NK-92 (cell line): ENCODE results near the gene RNFT2.

ENCODE experiments used
- DNase-seq: peaks from one replicate; lab custom pipeline; 2025; ENCODE audit not compliant: unreplicated experiment; lab: John Stamatoyannopoulos, UW

The RNFT2 gene

DNA sequence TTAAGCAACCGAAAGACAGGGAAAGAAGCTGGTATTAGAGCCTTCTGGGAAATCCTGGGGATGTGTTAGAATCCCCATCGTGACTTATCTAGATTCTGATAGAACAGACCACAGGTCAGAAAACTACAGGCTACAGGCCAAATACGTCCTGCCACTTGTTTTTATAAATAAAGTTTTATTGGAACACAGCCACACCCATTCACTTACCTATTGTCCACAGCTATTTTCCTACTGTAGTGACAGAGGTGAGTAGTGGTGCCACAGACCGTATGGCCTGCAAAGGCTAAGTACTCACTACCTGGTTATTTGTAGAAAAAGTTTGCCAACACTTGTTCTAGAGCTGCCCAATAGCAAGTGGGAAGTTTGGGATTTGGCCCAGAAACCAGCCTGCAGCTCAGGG is 89.3 kb downstream of the RNFT2 start:
- DNase-seq: no peak

DNA sequence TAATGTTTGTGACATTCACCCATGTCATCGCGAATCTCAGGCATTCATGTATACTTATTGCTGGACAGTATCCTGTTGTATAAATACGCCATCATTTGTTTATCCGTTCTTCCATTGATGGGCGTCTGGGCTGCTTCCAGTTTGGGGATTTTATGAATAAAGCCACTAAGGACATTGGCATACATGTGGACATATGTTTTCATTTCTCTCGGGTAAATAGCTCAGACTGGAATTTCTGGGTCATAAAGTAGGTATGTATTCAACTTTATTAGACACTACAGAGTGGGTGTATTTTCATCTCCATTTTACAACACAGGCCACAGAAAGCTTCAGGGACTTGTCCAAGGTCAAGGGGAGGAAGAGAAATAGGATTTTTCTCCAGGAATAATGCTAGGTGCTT is 94.2 kb downstream of the RNFT2 start:
- no peak for DNase-seq

DNA sequence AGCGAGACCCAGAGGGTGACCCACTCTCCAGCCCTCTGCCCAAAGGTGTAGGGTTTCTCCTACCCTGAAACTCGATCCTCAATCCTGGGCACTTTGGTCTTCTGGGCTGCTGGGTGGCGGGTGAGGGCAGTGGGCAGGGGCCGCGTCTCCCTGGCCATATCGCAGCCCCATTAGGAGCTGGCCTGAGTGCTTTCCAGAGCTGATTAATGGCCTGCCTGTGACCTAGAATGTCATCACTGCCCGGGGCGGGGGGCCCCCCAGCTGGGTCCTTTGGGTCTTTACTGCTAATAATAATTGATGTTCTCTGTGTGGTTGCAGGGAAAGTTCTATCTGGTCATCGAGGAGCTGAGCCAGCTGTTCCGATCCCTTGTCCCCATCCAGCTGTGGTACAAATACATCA is 95.4 kb downstream of the RNFT2 start:
- no peak for DNase-seq

DNA sequence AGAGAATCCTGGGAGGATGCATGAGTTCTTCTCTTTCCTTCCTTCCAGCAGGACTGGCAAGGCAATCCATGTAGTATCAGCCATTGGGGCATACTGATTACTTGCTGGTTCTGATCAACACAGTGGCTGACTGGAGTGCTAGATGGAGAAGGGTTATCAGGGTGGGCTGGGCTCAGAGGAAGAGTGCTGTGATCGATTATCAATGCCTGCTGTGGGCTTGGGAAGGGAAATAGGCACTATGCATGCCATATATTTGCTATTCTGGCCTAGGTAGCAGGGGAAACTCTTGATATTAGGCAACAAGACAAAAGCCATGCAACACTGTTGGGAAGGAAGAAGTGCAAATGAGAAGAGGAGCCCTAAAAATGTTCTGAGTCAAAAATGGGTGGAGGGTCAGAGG is 97.4 kb downstream of the RNFT2 start:
- DNase-seq: no peak

DNA sequence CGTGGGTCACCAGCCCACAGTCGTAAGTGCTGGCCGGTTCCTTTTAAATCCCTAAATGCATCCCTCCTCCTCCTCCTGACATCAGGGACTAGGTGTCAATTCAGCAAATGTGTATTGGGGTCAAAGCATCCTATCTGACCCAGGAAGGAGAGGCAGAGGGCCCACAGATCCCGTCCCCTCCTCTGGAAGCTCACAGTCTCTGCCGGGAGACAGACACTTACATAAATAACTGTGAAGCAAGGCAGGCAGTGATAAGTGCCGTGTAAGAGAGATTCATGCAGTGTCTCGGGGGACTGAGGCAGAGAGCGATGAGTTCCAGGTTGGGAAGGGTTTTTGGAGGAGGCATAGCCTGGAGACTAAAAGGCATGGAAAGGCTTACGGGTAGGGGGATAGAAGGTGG is 99.0 kb downstream of the RNFT2 start:
- DNase-seq: no peak

DNA sequence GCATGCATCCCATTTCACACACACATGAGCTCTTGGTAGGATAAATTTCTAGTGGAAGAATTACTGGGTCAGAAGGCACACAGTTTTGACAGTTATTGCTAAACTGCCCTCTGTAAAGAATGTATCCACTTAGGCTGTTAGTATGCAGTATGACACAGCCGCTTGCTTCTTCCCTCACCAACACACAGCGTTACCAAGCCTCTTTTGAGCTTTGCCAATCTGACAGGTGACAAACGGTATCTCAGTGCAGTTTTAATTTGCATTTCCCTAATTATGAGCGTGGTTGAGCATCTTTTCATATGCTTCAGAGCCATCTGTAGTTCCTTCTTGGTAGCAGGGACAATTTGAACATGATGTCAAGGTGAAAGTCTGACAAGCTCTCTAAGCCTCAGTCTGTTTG is 100.2 kb downstream of the RNFT2 start:
- DNase-seq: no peak

DNA sequence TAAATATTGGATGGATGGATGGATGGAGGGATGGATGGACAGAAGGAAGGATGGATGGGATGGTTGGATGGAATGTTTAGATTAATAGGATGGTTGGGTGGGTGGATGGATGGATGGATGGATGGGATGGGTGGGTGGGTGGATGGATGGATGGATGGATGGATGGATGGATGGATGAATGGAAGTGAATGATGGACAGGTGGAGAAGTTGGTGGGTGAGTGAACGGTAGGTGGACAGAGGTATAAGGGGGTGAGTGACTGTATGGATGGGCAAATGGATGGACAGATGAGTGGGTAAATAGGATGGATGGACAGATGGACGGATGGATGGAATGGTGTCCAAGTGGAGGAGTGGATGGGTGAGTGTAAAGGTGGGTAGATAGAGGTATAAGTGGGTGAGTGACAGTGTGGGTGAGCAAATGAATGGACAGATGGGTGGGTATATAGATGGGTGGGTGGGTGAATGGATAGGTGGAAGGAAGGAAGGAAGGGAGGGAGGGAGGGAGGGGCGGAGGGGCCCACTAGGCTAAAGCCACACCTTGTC is 101.2 kb downstream of the RNFT2 start:
- no peak for DNase-seq

DNA sequence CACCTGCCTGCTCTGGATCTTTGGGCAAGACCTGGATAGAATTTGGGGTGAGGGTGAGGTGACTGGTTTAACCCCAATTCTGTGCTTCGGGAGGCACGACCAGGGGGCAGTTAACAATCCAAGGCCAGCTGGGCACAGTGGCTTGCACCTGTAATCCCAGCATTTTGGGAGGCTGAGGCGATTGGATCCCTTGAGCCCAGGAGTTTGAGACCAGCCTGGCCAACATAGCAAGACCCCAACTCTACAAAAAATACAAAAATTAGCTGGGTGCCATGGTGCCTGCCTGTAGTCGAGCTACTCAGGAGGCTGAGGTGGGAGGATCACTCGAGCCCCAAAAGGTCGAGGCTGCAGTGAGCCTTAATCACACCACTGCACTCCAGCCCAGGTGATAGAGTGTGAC is 105.0 kb downstream of the RNFT2 start:
- no peak for DNase-seq

DNA sequence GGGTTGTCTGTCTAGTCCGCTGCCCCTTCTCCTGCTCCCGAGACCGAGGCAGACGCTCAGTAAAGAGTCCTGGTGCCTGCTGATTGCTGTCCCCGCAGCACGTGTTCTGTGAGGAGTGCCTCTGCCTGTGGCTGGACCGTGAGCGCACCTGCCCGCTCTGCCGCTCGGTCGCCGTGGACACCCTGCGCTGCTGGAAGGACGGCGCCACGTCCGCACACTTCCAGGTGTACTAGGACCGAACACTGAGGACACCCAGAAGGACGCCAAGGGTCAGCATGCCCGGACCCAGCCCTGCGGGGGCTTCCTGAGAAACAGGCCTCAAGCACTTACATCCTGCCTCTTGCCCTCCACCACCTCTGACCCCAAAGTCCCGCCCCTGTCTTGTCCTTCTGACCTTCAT is 111.1 kb downstream of the RNFT2 start:
- DNase-seq: no peak

DNA sequence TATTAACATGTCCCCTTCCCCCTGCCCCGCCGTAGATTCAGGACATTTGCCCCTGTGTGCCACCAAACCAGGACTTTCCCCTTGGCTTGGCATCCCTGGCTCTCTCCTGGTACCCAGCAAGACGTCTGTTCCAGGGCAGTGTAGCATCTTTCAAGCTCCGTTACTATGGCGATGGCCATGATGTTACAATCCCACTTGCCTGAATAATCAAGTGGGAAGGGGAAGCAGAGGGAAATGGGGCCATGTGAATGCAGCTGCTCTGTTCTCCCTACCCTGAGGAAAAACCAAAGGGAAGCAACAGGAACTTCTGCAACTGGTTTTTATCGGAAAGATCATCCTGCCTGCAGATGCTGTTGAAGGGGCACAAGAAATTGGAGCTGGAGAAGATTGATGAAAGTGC is 114.2 kb downstream of the RNFT2 start:
- DNase-seq: no peak

DNA sequence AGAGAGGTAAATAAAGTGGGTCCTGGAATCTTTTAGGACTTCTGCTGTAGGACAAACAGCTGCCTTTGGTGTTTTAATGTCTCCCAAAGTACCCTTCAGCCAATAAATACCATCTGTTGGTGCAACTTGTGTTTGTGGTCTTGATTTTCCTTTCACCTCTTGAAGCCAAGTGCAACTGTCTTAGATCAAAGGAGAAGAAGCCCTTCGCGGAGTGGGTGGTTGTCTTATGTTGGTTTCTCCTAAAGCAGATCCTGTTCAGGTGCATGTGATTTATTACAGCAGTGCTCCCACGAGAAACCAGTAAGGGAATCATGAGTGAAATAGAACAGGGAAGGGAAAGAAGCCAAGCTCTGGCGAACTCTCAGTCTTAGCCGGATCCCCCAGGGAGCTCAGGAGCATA is 115.4 kb downstream of the RNFT2 start:
- no peak for DNase-seq

DNA sequence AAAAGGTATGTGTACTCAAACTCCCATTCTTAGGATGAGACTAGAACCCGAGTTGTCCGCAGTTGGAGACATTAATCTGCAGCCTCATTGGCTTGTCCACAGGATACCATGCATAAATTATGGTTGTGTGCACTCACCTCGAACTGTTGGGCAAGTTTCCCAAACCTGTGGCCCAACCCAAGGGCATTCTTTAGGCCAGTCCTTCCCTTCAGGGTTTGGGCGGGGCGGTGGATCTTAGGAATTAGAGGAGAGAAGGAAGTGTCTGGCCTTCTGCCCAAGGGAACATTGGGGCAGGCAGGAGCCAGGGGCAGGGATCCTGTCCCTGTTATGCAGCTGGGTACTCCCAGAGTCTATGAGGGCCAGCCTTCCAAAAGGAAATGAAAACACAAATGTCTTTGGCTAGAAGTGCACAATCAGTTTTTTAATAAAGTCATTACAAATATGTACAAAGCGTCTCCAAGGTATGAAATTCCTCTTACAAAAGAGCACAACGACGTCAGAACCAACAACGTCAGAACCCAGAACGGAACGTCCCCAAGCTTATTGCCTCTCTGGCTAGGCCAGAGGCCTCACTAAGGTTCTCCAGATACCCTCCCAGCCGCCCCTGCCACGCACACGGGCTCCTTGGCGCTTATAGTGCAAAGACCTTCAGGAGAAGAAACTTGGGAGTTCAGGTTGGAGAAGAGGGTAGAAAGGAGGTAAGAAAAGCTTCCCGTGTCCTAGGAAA is 117.8 kb downstream of the RNFT2 start:
- no peak for DNase-seq

DNA sequence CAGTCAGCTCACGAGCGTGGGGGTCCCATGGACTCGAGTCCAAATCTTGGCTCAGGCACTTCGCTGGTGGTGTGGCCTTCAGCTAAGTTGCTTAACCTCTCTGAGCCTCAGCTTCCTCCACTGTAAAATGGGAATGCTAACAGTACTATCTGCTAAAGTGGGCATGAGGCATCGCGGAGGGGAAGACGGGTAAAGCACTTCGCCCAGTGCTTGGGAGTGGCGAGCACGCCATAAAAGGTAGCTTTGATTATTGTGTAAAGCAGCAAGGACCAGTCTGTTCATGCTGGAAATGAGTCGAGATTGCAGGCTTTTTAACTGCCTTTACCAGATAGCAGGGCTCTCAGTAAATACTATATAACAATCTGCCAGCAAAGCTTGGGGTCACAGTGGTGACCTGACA is 118.6 kb downstream of the RNFT2 start:
- no peak for DNase-seq

DNA sequence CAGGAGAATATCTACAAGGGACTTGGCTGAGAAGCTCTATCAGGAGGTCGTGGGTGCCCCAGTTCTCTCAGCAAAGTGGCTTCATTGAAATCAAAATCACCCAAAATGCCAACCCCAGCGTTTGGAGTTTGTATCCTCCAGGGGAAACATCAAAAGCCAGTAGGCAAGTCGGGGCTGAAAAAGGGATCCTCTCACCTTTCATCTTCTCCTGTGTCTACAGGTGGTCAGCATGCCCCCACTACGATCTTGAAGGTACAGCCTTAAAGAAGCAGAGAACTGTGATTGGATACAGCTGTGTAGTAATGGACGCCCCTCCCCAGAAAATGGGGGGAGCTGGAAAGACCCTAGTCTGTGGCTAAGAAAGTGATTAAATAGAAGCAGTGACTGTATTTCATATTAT is 121.0 kb downstream of the RNFT2 start:
- DNase-seq: no peak

DNA sequence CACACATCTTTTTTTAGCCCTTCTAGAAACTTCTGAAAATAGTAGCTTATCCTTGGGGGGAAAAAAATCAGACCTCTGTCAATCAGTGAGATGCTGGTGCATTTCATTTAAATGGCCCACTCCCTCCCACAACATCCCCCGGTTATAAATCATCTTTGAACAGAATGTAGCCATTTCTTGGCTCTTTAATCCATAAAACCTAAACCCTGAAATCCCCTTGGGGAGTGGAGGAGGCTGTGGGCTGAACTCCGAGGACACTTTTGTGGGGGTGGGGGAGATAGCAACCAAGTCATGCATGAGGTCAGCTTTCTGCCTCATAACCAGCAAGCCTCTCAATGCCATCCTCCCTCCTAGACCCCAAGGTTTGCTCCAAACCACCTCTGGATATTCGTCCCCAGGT is 122.1 kb downstream of the RNFT2 start:
- DNase-seq: no peak

DNA sequence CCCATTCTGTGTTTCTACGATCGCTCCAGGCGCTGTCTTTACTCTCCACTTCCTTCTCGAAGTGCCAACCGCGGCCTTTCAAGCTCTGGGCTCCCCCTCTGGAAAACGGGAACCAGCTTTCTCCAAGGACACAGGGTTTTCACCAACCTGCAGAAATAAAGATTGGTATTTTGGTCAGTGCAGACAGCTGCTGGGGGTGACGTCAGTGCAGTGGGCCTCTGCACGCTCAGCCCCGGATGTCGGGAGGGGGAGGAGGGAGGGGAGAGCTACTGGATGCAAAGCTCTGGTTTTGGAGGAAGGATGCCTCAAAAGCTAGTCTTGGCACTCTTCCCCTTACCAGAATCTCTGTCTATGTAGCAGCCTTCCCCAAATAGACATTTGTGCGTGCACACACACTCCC is 123.2 kb downstream of the RNFT2 start:
- no peak for DNase-seq

DNA sequence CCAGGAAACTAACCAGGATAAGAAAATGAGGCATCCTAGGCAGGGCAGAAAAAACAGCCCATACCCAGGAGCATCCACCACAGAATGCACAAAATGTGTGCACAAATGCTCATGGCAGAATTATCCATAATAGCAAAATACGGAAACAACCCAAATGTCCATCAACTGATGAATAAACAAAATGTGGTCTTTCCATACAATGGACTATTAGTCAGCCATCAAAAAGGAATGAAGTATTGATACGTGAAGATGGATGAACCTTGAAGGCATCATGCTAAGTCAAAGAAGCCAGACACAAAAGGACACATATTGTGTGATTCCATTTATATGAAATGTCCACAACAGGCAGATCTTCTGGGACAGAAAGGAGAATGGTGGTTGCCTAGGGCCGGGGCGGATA is 124.1 kb downstream of the RNFT2 start:
- no peak for DNase-seq

DNA sequence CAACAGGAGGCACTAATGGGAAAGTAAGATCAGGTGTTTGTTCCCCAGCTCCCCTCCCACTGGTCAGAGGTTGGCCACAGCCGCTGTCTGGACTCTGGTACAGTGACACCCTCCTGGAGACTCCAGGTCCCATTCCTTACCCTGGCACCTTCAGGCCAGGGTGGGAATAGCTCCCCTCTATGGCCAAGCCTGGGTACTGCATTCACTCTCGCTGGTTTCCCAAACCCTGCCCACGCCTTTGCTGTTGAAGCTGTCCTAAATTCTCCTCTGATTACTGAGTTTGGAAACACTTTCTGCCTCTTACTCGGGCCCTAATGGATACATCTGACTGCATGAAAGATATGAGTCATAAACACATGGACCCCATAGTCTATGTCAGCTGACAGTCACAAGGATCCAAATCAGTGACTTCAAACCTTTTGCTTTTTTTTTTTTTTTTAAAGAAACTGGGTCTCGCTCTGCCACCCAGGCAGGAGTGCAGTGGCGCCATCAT is 125.2 kb downstream of the RNFT2 start:
- no peak for DNase-seq

DNA sequence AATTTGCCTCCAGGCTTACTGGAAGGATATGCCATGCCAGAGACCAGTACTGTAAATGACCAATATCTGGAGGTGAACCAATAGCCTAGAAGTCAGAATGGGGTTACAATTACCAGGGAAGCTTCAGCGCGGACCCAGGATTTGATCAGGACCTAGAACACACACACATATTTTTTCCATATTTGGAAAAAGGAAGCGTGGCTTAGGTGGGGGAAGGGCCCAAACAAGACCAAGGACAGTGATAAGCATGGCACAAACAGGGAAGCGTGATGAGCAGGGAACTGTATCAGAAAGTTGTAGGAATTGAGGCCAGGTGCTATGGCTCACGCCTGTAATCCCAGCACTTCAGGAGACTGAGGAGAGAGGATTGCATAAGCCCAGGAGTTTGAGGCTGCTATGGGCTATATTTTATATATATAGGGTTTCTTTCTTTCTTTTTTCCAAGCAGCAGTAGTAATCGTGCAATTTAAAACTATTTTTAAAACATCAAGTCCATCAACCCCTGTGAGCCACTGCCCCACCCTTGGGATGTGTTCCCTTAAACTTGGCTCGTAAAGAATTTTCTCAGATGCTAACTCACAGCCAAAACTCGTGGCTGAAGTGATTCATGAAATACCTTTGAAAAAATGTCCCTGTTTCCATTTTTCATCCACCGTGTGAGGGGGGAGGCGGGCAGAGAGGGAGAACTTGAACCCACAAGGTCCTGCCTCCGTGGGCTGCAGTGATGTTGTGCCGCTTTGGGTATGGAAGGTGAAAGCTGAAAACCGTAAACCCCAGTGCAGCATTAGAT is 126.5 kb downstream of the RNFT2 start:
- no peak for DNase-seq

DNA sequence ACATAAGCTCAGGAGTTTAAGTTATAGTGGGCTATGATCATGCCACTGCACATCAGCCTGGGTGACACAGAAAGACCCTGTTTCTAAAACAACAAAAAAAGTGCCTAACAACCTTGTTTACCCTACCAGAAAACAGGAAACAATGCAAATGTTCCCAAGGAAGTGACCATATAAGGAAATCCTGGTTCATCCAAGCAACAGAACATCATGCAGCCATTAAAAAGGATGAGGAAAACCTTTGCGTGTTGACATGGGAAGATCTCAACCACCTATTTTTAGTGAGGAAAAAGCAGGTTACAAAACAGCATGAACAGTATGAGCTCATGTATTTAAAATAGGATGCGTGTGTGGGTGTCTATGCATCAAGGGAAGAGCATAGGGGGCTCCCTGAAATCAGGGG is 129.4 kb downstream of the RNFT2 start:
- no peak for DNase-seq

DNA sequence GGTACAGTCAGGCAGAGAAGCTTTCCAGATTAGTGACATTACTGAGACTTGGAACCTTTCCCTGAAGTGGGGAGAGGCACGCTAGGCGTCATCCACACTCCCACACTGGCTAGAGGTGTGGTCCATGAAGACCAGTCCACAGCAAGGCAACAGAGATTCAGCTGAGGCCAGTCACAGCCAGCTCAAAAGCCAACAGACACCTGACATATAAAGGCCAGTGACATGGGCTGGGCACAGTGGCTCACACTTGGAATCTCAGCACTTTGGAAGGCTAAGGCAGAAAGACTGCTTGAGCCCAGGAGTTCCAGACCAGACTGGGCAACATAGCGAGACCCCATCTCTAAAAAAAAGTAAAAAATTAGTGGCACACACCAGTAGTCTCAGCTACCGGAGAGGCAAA is 132.2 kb downstream of the RNFT2 start:
- no peak for DNase-seq

DNA sequence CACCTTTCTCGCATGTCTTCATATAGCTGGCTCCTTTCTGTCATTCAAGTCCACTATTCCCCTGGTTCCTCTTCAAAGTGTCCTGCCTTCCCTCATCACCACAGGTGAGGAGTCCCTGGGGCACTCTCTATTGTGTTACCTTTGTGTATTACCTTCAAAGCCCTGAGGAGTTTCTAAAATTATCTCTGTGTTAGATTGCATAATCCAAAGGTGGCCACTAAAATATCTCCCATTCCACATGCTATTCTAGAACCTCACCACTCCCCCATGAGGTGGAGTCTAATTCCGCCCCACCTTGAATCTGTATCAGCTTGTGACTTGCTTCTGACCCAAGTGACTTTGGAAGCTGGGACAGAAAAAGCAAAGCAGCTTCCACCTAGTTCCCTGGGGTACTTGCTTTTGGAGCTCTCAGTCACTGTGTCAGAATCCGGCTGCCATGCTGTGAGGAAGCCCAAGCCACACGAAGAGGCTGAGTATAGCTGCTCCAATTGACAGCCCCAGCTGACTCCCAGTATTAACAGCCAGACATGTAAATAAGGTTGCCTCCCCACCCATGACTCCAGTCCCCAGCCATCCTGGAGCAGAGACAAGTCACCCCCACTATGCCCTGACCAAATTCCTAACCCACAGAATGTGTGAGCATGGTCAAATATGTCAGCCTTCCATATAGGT is 136.3 kb downstream of the RNFT2 start:
- DNase-seq: no peak
